NCI-H2227 (cell line): ENCODE data around the gene DUOX1.

Source experiments
- DNase-seq: peaks from one replicate; lab custom pipeline; 2025; ENCODE audit not compliant: unreplicated experiment; lab: John Stamatoyannopoulos, UW

DUOX1 gene

DNA sequence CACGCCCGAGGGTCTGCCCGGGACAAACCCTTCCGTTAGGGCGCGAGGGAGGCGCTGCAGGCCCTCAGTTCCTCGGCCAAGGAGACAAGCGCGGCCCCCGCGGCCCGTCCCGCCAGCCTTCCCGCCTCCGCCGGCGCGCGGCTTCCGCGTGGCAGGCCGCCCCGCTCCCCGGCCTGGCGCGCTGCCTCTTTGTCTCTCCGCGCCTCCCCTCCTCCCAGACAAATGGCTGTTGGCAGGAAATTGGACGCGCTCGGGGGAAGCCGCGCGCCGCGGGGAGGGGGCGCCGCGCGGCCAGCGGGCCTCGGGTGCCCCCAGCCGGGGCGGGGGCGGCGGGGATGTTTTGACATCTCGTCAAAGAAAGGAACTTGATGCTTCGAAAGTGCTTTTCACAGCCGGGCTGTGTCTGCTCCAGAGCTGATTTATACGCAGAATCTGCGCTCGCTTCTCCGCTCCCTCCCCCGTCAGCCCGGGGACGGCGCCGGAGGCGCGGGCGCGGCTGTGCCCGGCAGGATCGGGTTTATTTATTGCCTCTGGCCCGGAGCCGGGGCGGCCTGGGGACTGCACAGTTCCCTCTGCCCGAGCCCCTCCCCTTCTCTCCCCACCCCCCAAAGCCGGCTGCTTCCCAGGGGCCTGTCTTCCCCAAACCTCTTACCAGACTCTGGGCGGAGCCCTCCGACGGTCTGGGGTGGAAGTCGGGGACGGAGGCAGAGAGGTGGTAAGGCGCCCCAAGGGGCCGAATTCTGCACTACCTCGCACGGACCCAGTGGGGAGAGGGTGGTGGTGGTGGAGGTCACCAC is 37.2 kb downstream of the DUOX1 start:
- peak; percentile 79 for DNase-seq

DNA sequence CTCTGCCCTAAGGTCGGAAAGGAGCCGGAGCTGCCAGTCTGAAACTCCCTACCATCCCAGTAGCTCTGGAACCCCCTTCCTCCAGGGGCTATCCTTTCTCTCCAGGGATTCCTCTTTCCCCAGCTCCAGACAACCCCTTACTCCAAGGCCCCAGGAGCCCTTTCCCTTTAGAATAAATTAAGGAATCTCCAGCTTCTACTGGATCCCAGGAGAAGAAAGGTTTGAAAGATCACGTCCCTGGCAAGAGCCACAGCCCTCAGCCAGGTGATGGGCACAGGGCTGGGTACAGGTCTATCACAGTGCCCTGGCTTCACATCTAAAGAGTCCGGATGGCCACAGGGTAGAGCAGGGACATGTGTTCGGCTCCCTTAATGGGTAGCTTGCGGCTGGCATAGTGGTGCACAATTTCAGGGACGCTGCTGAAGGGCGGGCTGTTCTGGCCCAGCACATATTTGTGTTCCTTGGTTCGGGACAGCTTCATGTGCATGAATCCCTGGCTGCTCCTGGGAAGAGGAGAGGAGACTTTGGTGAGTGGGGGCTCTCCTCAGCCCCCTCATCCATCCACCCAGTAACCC is 37.9 kb downstream of the DUOX1 start:
- DNase-seq = no peak

DNA sequence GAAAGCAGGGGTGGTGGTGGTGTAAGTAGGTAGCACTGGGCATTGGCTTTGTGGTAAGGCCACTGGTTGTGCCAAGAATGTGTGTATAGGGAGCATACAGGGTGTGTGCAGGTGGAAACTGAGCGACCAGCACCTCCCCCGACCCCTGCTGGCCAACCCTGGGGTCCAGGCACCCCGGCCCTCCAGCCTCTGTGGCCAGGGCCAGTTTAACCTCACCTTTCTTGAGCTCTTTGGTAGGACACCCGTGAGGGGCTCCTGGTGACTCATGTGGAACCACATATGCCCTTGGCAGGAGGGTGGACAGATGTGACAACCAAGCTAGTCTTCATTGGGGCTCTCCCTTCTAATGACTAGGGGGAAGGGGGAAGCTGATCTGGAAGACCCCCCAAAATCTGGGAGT is 38.5 kb downstream of the DUOX1 start:
- no peak for DNase-seq

DNA sequence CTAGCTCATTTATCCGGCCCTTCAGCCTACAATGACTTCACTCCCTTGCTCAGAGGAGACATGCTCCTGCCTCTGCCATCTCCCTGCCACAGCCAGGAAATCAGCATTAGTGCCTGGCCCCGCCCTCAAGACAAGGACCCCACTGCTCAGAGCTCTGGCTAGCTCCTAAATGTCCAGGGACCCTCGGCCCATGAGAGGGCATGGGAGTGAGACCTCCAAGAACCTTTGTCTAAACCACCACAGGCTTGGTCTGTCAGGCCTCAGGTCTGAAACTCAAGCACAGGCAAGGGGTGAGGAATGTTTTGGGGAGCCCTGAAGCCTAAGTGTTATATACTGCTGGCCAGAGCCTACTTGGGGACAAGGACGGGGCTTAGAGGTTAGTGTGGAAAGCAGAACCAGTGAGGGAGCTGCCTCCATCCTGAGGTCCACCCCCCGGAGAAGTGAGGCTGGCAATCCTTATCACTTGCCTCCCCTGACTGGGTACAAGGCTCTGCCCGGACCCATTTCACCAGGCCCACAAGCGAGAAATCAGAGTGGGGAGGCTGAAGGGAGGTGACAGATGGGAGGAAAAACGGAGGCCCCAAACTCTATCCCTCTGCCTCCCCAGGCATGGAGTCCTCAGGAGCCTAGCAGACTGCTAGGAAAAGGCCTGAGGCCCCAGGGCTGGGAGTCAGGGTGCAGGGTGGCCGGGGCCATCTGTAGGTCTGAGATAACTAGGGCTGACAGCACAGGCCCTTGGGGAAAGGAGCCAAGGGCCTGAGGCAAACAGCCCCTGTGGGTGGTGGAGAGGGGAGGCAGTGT is 39.2 kb downstream of the DUOX1 start:
- DNase-seq = no peak

DNA sequence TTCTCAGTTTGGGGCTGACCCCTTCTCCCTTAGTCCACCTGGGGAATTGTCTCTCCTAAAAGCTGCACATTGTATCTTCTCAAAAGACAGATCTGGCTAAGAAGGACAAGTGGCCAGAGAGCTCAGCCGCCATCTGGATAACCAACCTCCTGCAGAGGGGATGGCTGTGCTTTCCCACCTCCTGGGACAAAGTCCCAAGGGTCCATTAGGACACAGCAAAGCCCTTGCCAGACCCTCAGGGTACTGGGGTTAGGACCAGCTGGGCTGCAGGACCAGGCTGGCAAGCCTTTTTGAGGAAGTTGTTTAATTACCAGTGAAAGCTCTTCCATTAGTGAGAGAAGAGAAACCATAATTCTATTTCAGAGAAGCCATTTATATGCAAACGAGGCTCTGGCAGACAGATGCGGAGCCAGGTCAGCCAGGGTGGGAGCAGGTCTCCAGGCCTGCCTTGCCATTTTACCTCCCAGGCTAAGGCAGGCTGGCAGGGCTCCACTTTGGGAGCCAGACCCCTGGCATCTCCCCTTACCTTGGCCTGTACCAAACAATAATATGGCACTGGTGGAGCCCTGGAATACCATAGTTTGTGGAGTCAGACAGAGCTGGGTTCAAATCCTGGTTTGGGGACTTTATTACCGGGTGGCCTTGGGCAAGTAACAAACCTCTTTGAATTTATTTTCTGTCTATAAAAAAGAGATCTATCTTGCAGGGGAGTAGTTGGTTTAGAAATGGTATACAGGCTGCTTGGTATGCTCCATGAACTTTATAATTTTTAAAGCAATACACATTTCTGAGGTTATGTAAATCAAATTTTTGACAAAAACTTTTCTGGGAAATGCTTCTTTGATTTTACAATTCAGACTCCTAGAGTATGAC is 40.0 kb downstream of the DUOX1 start:
- no peak for DNase-seq

DNA sequence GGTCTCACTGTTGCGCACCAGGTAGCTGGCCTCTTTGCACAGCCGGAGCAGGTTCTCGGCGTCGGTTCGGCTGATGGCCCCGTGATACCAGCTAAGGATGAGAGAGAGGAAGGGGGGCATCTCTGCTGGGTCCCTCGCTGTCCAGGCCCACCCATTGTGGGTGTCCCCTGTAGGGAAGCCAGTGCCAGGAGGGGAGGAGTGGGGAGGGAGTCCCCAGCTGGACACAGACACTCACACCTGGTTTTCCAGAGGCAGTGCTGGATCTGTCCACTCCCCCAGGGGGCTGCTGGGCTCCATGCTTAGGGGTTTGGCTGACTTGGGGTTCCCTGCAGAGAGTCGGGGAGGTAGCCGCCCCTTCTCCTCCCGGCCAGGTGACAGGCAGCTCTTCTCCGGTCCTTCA is 42.1 kb downstream of the DUOX1 start:
- no peak for DNase-seq

DNA sequence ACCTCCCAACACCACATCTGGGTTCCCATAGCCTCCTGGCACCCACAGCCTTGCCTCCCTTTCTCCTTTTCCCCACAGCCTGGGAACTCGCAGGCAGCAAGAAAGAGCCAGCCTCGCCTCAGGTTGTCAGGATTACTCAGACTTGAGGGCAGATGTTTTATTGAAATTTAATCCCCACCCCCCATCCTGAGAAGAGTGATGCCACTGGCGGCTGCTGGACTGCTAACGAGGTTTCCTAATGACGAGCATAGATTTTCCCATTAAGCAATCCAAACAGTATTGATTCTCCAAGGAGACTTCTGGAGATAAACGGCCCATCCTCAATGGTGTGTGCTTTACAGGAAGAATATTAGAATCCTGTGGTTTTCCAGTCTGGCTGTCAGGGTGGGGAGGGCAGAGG is 44.3 kb downstream of the DUOX1 start:
- no peak for DNase-seq

DNA sequence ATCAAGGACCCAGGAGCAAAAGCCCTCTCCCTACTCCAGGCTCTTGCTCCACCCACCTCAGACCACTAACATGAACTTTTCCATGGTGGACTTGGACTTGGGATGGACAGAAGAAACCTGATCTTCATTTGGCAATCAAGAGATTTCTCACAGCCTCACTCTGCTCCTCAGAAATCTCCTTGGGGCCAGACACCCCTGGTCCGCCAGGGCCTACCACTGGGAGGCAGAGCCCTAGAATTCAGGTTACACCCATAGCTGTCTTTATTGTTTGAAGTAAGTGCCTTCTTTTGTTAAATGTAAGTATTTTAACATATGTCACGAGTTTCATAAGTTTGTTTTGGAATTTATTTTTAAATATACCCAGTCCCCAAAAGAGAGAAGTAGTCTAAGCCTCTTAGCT is 44.8 kb downstream of the DUOX1 start:
- DNase-seq = no peak

DNA sequence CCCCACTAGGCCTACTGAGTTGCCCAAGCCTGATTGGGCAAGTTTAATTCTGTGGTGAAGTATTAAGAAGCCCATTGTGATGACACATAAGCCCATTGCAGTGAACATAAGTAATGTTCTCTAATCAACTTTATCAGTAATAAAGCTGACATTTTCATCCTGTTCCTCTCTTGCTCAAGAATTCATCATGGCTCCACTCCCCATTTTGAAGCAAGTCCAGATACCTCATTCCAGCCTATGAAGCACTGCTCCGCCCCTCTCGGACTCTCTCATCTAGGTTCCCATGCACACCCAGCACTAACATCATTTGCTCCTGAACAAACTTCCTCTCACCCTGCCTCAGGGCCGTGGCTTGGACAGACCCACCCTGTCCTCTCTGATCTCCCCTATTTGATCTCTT is 47.5 kb downstream of the DUOX1 start:
- DNase-seq = no peak

DNA sequence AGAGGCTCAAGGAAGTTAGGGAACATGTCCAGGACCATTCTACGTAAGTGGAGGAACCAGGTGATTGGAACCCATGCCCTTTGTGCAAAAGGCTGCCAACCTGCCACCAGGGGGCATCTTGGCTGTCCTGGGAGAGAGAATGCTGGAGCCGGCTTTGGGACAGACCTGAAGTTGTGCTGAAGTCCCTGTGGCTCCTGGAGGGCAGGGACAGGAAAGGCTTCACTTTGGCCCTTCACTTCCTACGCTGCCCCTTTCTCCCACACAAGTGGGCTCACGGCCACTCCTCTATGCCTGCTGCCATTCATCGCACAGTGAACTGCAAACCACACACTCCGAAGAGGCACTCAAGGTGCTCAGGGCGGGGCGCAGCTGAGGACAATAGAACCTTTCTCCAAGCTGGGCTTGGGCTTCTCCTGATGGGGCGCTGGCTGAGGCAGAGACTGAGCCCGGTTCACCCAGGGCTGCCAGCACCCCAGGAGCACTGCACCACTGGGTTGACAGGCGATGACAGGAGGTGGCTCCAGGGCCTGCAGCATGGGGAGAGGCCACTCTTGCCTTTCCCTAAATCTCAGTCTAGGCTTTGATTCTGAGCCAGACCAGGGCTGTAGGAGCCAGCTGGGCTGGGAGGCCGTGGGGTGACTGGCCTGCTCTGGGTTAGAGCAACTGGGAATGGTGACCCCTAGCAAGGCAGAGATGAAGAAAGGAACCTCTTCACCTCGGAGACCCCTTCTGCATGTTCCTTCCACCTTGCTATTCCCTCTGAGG is 49.6 kb downstream of the DUOX1 start:
- DNase-seq = no peak

DNA sequence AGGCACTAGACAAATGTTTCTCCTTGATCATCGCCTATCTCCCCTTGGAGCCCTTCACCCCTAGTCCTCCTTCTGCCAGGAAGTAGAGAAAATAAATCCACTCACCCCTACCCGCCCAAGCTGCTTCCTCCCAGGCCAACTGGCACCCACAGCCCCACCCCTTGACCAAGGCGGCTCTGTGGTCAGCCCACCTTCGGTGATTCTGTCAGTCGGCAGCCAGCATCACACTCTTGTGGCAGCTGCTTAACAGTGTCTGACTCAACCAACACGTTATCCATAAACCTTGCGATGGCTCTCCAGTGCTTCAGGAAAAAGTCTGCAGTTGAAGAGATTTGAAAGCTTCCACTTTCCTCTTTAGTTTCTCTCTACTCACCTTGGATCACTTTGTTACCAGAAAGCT is 50.4 kb downstream of the DUOX1 start:
- DNase-seq = no peak

DNA sequence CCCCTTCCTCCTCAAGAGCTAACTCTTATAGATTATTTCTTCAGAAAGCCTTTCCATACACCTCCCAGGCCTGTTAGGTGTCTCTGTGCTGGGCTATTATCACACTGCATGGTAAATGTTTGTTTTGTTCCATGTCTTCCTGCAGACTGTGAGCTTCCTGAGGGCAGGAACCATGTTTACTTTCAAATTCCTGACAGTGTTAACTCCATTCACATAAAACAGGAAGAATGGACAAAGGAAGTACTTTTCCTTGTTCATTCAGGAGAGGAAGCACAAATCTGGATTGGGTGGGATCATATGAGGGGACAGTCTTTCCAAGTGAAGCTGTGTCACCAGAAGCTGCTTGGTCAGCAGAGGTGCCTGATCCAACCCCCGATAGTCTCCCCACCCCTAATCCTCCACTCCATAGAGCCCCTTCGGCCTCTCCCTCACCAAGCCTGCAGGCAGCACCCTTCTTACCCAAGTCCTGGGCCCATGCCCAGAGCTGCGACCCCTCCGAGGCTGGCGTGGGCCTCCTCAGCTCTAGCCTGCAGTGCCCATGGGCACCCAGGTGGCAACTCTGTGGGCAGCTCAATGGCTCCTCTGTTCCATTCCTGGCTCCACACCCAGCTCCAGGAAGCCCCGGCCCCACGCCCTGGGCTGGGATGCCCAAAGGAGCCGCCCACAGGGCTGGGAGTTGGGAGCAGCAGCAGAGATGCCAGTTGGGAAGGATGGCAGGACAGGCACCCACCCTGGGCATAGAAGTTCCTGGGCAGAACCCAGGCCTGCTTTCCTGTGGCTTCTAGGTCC is 51.0 kb downstream of the DUOX1 start:
- no peak for DNase-seq

DNA sequence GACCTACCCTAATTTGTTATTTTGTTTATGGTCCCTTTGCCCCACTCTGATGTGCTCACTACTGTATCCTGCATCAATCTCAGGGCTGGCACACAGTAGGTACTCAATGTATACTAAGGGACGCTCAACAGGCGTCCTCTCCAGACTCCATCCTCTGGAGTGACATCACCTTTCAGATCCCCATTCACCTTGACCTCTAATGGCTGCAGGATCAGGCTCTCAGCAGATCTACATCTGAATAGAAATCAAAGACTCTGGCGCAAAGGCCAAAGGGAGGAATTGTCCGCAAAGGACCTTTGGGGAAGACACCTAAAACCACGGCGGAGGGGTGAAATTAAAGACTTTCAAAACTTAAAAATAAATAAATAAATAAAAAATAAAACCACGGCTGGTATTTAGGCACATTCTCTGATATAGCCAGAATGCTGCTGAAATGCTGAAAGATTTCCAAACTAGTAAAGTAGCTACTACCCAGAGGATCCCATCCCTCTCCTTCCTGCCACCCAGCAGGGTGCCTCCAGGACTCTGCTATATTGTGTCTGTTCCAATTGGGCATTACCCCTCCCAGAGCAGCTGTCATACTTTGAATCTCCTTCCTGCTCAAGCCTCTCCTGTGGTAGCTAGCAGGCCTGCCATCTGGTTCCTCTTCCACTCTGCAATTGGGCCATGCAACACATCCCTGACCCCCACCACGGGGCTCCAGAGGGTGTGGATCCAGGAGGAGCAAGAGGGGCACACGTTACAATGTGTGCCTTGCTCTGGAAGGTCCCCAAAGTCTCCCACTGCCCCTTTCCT is 51.9 kb downstream of the DUOX1 start:
- peak; percentile 3 for DNase-seq

DNA sequence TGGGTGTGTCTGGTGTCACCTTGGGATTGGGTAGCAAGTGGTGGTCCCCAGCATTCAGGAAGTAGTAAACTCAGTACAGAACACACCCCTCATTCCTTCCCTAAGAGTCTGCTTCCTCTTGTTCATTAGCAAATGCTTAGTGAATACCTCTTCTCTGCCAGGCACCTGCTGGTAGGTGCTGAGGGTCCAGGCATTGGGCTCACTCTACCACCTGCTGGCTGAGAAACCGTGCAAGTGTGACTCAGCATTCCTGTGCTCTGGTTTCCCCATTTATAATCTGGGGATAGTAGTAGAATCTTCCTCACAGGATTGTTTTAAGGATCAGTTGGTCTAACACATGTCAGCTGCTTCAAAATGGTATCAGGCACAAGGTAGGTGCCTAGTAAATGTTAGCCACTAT is 53.2 kb downstream of the DUOX1 start:
- no peak for DNase-seq

DNA sequence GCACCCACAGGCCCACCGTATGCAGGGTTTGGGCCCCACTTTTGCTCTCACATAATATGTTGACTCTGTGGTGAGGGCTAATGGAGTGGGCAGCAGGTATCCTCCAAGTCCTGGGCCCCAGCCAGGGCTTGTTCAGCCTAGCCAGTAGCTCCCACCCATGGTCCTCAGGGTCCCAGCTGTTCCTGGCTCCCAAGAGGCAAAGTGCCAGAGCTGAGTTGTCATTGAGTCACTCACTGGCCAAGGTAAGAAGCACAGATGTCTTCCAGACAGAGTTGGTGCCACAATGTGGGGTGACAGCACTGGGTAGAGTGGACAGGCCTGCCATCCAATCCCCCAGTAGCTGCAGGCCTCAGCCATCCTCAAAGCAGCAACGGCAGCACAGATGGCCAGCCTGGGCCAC is 53.7 kb downstream of the DUOX1 start:
- DNase-seq = no peak

DNA sequence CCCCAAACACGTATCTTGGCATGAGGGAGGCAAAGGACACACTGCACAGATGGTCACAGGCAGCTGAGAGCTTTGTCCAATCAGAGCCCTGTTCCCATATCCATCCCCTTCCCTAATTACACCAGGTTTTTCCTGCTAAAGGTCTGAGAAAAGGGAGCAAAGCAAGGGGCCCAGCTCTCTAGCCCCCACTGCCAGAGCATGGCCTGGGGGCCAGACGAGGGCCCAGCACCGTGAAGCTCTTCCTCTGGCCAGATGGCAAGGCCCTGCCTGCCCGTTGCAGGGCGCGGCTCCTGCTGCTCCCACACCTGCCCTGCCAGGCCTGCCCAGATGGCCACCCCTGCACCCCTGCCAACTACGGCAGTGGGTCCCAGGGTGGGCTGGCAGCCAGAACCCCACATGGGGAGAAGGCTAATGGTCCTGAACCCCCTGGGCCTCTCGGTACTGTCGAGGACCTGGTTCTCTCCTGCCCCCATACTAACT is 54.8 kb downstream of the DUOX1 start:
- no peak for DNase-seq

DNA sequence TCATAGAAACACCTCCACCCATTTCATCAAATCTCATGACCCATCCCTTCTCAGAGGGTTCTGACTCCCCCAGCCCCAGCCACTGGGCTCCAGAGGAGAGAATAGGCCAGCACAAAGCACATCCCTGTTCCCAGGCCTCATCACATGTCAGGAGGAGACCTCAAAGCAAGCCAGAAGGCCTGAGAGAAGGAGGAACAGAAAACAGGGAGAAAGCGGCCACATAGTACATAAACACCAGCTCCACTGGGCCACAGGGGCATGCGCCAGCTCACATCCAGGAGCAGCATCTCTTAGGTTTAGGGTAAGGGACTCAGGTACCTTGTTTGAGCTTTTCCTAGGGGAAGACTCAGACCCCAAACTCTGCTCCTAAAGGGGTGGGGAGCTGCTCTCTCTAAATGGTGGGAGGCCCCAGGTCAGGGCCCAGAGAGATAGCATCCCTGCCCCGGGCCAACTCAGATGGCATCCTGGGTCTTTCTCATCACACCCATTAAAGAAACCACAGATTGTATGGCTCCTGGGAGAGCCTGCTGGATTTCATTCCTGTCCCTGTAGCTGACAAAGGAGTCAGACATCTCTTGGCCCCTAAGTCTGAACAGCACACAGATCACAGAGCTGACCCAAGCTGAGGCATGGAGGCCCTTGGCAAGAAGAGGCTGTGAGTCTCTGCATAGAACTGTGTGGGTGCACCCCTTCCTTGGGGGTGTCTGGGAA is 55.4 kb downstream of the DUOX1 start:
- DNase-seq = no peak
